Measurements from ENCODE around the gene ACAP2.
"Not testable (repeated sequence)": the region's sequence is repeated elsewhere in the genome, so short reads cannot be mapped to it uniquely, and the experiment has no call there.

Gene ACAP2

GRCh38 chr3:195442573-195443390 is at the start of gene ACAP2:
Gene ACAP2 (minus strand): TSS chr3:195443020. CDS start chr3:195442847, 173 bp downstream.
- DNase-seq: peak; percentile 86 to 100 (median 100)

- no peak for DNase-seq
These were observed 32.8 kb upstream of the ACAP2 start for GRCh38 chr3:195475614-195476013.

- DNase-seq: not testable (repeated sequence)
These were observed 32.3 kb upstream of the ACAP2 start for GRCh38 chr3:195475116-195475515.

- DNase-seq: no peak
These were observed 26.0 kb upstream of the ACAP2 start for GRCh38 chr3:195468841-195469240.

GRCh38 chr3:195468391-195468776 is 25.6 kb upstream of the ACAP2 start:
- DNase-seq: no peak

GRCh38 chr3:195467641-195468390 is 25.0 kb upstream of the ACAP2 start:
- DNase-seq: no peak

GRCh38 chr3:195466251-195466650 is 23.4 kb upstream of the ACAP2 start:
- DNase-seq: no peak

GRCh38 chr3:195462922-195463321 is 20.1 kb upstream of the ACAP2 start:
- not testable (repeated sequence) for DNase-seq

- DNase-seq: no peak
These were observed 19.4 kb upstream of the ACAP2 start for GRCh38 chr3:195462308-195462610.

GRCh38 chr3:195461594-195462307 is 18.9 kb upstream of the ACAP2 start:
- peak in 6 of 56 donors; percentile 3 to 40 (median 26) for DNase-seq

- no peak for DNase-seq
These were observed 17.4 kb upstream of the ACAP2 start for GRCh38 chr3:195460091-195460713.

GRCh38 chr3:195458316-195458717 is 15.5 kb upstream of the ACAP2 start:
- DNase-seq: no peak

GRCh38 chr3:195455789-195456188 is 13.0 kb upstream of the ACAP2 start:
- DNase-seq: no peak

- no peak for DNase-seq
These were observed 10.4 kb upstream of the ACAP2 start for GRCh38 chr3:195453236-195453635.

- DNase-seq: no peak
These were observed 8.7 kb upstream of the ACAP2 start for GRCh38 chr3:195451373-195452015.

- no peak for DNase-seq
These were observed 8.0 kb upstream of the ACAP2 start for GRCh38 chr3:195450731-195451229.

GRCh38 chr3:195448205-195448875 is 5.5 kb upstream of the ACAP2 start:
- DNase-seq: no peak

GRCh38 chr3:195447201-195447600 is 4.4 kb upstream of the ACAP2 start:
- DNase-seq: no peak

- DNase-seq: no peak
These were observed 3.5 kb upstream of the ACAP2 start for GRCh38 chr3:195446359-195446758.

GRCh38 chr3:195445885-195446284 is 3.1 kb upstream of the ACAP2 start:
- no peak for DNase-seq
